ENCODE data around the gene GLI3.

The GLI3 gene

GRCh38 chr7:41964183-41964753, 272.7 kb downstream of the GLI3 start:
- ChIA-PET CTCF (interaction anchor here (0.8 to 0.9 kb wide), 3 partner anchors 11 to 24 kb away, joined by 3 to 5 read pairs (median 3); no protein-coding TSS in a partner anchor), POLR2A (no interaction called here)
- Histone ChIP-seq H3K27ac (ENCODE audit: extremely low read depth, low read depth, low read length) (no peak overlapping the region), H3K9me3 (ENCODE audit: control insufficient read depth, insufficient read depth, low read depth, low read length) (no peaks in the 10 kb centered on the region), H3K4me3 (ENCODE audit: low read depth, low read length) (no peak overlapping the region), H3K4me1 (ENCODE audit: control insufficient read depth, insufficient read depth, low read length) (no peaks in the 10 kb centered on the region), H3K36me3 (ENCODE audit: control insufficient read depth in 2 of 2, insufficient read depth in 1 of 2, low read length in 2 of 2) (peaks cover 5 to 45% of the 10 kb centered on the region in 2 experiments; a peak in 2 of 3 replicates)
- no peak for TF ChIP-seq PRDM2 (tag by site-specific recombination; IDR thresholded peaks at IDR 0.05; ENCODE audit: borderline replicate concordance)
- TF ChIP-seq SP3 (tag by site-specific recombination; IDR thresholded peaks at IDR 0.05) = no peak
- no peak for TF ChIP-seq KLF10 (tag by site-specific recombination; IDR thresholded peaks at IDR 0.05)
- no peak for TF ChIP-seq ZNF140 (tag by site-specific recombination; IDR thresholded peaks at IDR 0.05)
- TF ChIP-seq ZNF624 (tag by site-specific recombination; IDR thresholded peaks at IDR 0.05) = no peak
- no peak for TF ChIP-seq ZNF660 (tag by site-specific recombination; IDR thresholded peaks at IDR 0.05)
- no peak for TF ChIP-seq ZNF830 (tag by site-specific recombination; IDR thresholded peaks at IDR 0.05; ENCODE audit: low read depth)
- no peak for TF ChIP-seq ZEB2 (tag by site-specific recombination; IDR thresholded peaks at IDR 0.05)
- TF ChIP-seq ZNF202 (tag by site-specific recombination; IDR thresholded peaks at IDR 0.05; ENCODE audit: borderline replicate concordance) = no peak
- TF ChIP-seq ZNF791 (tag by site-specific recombination; IDR thresholded peaks at IDR 0.05) = no peak
- no peak for TF ChIP-seq ZNF26 (tag by site-specific recombination; IDR thresholded peaks at IDR 0.05)
- TF ChIP-seq ZNF521 (tag by site-specific recombination; IDR thresholded peaks at IDR 0.05) = no peak
- TF ChIP-seq, protein P1, sequence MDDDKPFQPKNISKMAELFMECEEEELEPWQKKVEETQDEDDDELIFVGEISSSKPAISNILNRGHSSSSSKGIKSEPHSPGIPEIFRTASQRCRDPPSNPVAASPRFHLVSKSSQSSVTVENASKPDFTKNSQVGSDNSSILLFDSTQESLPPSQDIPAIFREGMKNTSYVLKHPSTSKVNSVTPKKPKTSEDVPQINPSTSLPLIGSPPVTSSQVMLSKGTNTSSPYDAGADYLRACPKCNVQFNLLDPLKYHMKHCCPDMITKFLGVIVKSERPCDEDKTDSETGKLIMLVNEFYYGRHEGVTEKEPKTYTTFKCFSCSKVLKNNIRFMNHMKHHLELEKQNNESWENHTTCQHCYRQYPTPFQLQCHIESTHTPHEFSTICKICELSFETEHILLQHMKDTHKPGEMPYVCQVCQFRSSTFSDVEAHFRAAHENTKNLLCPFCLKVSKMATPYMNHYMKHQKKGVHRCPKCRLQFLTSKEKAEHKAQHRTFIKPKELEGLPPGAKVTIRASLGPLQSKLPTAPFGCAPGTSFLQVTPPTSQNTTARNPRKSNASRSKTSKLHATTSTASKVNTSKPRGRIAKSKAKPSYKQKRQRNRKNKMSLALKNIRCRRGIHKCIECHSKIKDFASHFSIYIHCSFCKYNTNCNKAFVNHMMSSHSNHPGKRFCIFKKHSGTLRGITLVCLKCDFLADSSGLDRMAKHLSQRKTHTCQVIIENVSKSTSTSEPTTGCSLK (tag by site-specific recombination; IDR thresholded peaks at IDR 0.05) = no peak
- no peak for TF ChIP-seq ZFP41 (tag by site-specific recombination; IDR thresholded peaks at IDR 0.05; ENCODE audit: borderline replicate concordance)
- TF ChIP-seq ZNF548 (tag by site-specific recombination; IDR thresholded peaks at IDR 0.05) = no peak
- TF ChIP-seq ZNF114 (tag by site-specific recombination; IDR thresholded peaks at IDR 0.05) = no peak
- TF ChIP-seq, protein P2, sequence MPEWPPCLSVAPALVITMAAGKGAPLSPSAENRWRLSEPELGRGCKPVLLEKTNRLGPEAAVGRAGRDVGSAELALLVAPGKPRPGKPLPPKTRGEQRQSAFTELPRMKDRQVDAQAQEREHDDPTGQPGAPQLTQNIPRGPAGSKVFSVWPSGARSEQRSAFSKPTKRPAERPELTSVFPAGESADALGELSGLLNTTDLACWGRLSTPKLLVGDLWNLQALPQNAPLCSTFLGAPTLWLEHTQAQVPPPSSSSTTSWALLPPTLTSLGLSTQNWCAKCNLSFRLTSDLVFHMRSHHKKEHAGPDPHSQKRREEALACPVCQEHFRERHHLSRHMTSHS (tag by site-specific recombination; IDR thresholded peaks at IDR 0.05) = no peak
- TF ChIP-seq ZFP3 (tag by site-specific recombination; IDR thresholded peaks at IDR 0.05; ENCODE audit: low read depth) = no peak
- TF ChIP-seq ZNF843 (tag by site-specific recombination; IDR thresholded peaks at IDR 0.05) = no peak
- no peak for TF ChIP-seq ZNF266 (tag by site-specific recombination; IDR thresholded peaks at IDR 0.05; ENCODE audit: low read depth)
